Vagina (tissue), 2 donors: ENCODE data around the gene NFATC4. TPM values are rescaled to one million over a fixed set of nuclear protein-coding genes. Genes with fewer than 3 reads are reported as not detected.

Source experiments
- DNase-seq, 2 donors: peaks; one replicate each; pipeline ENCODE4 v3.0.0-alpha.2; 2017; ENCODE audit errors: extremely low spot score in 2 of 2
- H3K27ac ChIP-seq: fragments of 200-600 bp; sonication (generic); one replicate; pipeline ENCODE4 v1.5.1; 2019
- H3K27me3 ChIP-seq: fragments of 200-600 bp; sonication (generic); one replicate; pipeline ENCODE4 v1.5.1; 2019
- H3K36me3 ChIP-seq, 2 donors: fragments of 200-600 bp; sonication (generic); one replicate each; pipeline ENCODE4 v1.5.1; 2017 to 2019
- H3K4me1 ChIP-seq: fragments of 200-600 bp; sonication (generic); one replicate; pipeline ENCODE4 v1.5.1; 2019
- H3K4me3 ChIP-seq, 2 donors: fragments of 200-600 bp; sonication (generic); 1 replicate in 1 of 2; 2 replicates in 1 of 2; pipeline ENCODE4 v1.5.1; 2016 to 2019
- H3K9me3 ChIP-seq: fragments of 200-600 bp; sonication (generic); one replicate; pipeline ENCODE4 v1.5.1; 2019
- CTCF ChIP-seq, 3 experiments: fragments of 450-650 bp in 2 of 3; fragments of 200-600 bp in 1 of 3; sonication (generic) in 1 of 3; IDR thresholded peaks; one replicate each; pipeline ENCODE4 v1.5.1; 2017 to 2019; ENCODE audit warnings: antibody characterized with exemption in 3 of 3, mild to moderate bottlenecking in 2 of 3, moderate library complexity in 2 of 3
- POLR2A ChIP-seq, 2 donors: fragments of 450-650 bp; IDR thresholded peaks; one replicate each; pipeline ENCODE4 v1.6.1; 2017; ENCODE audit warnings: antibody characterized with exemption in 2 of 2, mild to moderate bottlenecking in 2 of 2, moderate library complexity in 2 of 2
- POLR2AphosphoS5 ChIP-seq, 2 donors: sonication (generic); formaldehyde crosslinking; IDR thresholded peaks; one replicate each; pipeline ENCODE4 v1.9.0; 2017; ENCODE audit warnings: antibody characterized with exemption in 2 of 2, mild to moderate bottlenecking in 2 of 2, low read depth in 1 of 2; ENCODE audit not compliant: insufficient read depth in 1 of 2
- intact Hi-C: fragments of 100-400 bp; cut with DNase I; formaldehyde crosslinking; loops from one replicate; pipeline ENCODE4 v1.15.1; 2023
- total RNA-seq: library from RNA; depleted of rRNA; stranded (reverse); fragments of >200 nt; gene quantifications from one replicate; pipeline ENCODE4 v1.2.3, GENCODE V29; 2016

The NFATC4 gene
- total RNA-seq, 1 donor from 2014 or later = 47.9 TPM

- no peak for TF ChIP-seq POLR2A (IDR thresholded peaks at IDR 0.05)
- no peak for TF ChIP-seq POLR2AphosphoS5 (IDR thresholded peaks at IDR 0.05; ENCODE audit: insufficient read depth in 1 of 2, low read depth in 1 of 2)
- no peak for TF ChIP-seq CTCF (IDR thresholded peaks at IDR 0.05)
- intact Hi-C loops = no loop called here
- DNase-seq = no peak
- no peaks in the 10 kb centered on the region for H3K27me3 ChIP-seq
- H3K4me1 ChIP-seq = peaks cover 51% of the 10 kb centered on the region
- H3K4me3 ChIP-seq = no peak overlapping the region
- peak overlapping the region; percentile 26 for H3K27ac ChIP-seq
- no peaks in the 10 kb centered on the region for H3K9me3 ChIP-seq
- H3K36me3 ChIP-seq = peaks cover 0 to 21% of the 10 kb centered on the region in 2 donors
Observed at GRCh38 chr14:24372701-24373416, 4.9 kb downstream of the NFATC4 start.

GRCh38 chr14:24376448-24377070 is 8.6 kb downstream of the NFATC4 start:
- Histone ChIP-seq H3K27me3 (no peaks in the 10 kb centered on the region), H3K36me3 (peaks cover 0 to 21% of the 10 kb centered on the region in 2 donors), H3K27ac (no peak overlapping the region), H3K4me1 (peaks cover 18% of the 10 kb centered on the region), H3K9me3 (no peaks in the 10 kb centered on the region), H3K4me3 (no peak overlapping the region)
- DNase-seq = no peak
- TF ChIP-seq POLR2A (IDR thresholded peaks at IDR 0.05) (no peak), CTCF (IDR thresholded peaks at IDR 0.05) (no peak), POLR2AphosphoS5 (IDR thresholded peaks at IDR 0.05; ENCODE audit: insufficient read depth in 1 of 2, low read depth in 1 of 2) (no peak)
- intact Hi-C loops = no loop called here

- H3K36me3 ChIP-seq = peaks cover 0 to 21% of the 10 kb centered on the region in 2 donors
- H3K4me1 ChIP-seq = peaks cover 20% of the 10 kb centered on the region
- intact Hi-C loops = no loop called here
- H3K4me3 ChIP-seq = no peak overlapping the region
- no peak overlapping the region for H3K27ac ChIP-seq
- no peak for DNase-seq
- no peaks in the 10 kb centered on the region for H3K27me3 ChIP-seq
- TF ChIP-seq POLR2A (IDR thresholded peaks at IDR 0.05) (no peak), POLR2AphosphoS5 (IDR thresholded peaks at IDR 0.05; ENCODE audit: insufficient read depth in 1 of 2, low read depth in 1 of 2) (no peak), CTCF (IDR thresholded peaks at IDR 0.05) (no peak)
- H3K9me3 ChIP-seq = no peaks in the 10 kb centered on the region
Observed at GRCh38 chr14:24377126-24377525, 9.1 kb downstream of the NFATC4 start.

GRCh38 chr14:24377657-24378056 is 9.7 kb downstream of the NFATC4 start:
- Histone ChIP-seq H3K27me3 (no peaks in the 10 kb centered on the region), H3K36me3 (peaks cover 0 to 21% of the 10 kb centered on the region in 2 donors), H3K4me1 (peaks cover 23% of the 10 kb centered on the region), H3K27ac (no peak overlapping the region), H3K9me3 (no peaks in the 10 kb centered on the region), H3K4me3 (no peak overlapping the region)
- intact Hi-C loops = no loop called here
- no peak for DNase-seq
- TF ChIP-seq CTCF (IDR thresholded peaks at IDR 0.05) (no peak), POLR2AphosphoS5 (IDR thresholded peaks at IDR 0.05; ENCODE audit: insufficient read depth in 1 of 2, low read depth in 1 of 2) (no peak)

- H3K4me1 ChIP-seq = peaks cover 23% of the 10 kb centered on the region
- H3K27me3 ChIP-seq = no peaks in the 10 kb centered on the region
- no peak overlapping the region for H3K4me3 ChIP-seq
- TF ChIP-seq CTCF (IDR thresholded peaks at IDR 0.05) (no peak), POLR2AphosphoS5 (IDR thresholded peaks at IDR 0.05; ENCODE audit: insufficient read depth in 1 of 2, low read depth in 1 of 2) (no peak), POLR2A (IDR thresholded peaks at IDR 0.05) (no peak)
- H3K27ac ChIP-seq = no peak overlapping the region
- no peaks in the 10 kb centered on the region for H3K9me3 ChIP-seq
- intact Hi-C loops = no loop called here
- DNase-seq = no peak
- H3K36me3 ChIP-seq = peaks cover 0 to 18% of the 10 kb centered on the region in 2 donors
Observed at GRCh38 chr14:24378327-24378726, 10.3 kb downstream of the NFATC4 start.
